CD4-positive, alpha-beta T cell treated with Interleukin-15 for 1 hour (primary cell): ENCODE measurements around the gene SWSAP1.

Experiments used
- DNase-seq: peaks from one replicate; pipeline ENCODE4 v3.0.0-alpha.2; 2020

SWSAP1 gene

GRCh38 chr19:11416346-11417052 is 42.0 kb downstream of the SWSAP1 start:
- no peak for DNase-seq

- no peak for DNase-seq
Measured at GRCh38 chr19:11418094-11418548, 43.7 kb downstream of the SWSAP1 start.

DNA sequence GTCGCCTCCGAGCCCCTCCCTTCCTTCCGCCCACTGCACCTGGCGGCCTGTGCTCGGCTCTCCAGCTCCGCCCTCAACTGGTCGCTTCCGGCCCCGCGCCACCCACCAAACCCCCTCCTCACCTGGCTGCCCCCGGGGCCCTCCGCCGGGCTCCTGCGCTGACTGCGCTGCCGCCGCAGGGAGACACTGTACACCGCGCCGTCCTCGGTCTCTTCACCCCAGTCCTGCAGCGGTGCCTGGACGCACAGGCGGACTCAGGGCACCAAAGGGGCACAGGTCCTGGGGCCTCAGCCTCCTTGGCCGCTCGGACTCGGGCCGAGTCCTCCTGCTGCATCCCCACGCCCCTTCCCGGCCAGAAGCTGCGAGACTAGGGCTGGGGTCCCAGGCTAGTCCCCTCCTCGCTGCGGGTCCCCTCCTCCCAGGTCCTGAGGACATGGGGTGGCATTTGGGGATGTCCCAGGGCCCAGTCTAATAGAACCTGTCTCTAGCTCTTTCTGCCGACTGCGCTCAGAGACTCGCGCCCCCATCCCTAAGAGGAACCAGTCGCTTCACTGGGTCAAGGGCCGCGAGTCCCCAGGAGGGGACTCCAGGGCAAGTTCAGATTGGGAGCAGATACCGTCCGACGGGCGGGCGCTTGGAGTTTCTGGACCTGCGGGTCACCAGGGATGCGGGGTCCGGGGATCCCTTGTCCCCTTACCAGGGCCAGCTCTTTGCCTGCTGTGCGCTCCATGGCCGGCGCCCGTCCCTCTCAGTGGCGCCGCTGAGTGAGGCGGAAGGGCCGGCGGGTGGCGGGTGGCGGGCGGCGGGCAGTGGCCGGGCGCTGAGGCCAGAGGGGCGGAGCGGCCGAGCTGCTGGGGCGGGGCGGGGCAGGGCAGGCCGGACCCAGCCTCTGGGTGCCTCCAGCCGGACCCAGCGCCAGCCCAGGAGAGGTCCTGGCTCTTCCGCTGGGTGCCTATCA is 44.4 kb downstream of the SWSAP1 start, which contains the start of gene RGL3:
Gene RGL3 (minus strand): TSS at position 766 of the 958 bp plus-strand sequence. CDS start 36 bp downstream, at position 730.
- DNase-seq = peak; percentile 41

GRCh38 chr19:11420429-11421370 is 46.2 kb downstream of the SWSAP1 start:
- no peak for DNase-seq

DNA sequence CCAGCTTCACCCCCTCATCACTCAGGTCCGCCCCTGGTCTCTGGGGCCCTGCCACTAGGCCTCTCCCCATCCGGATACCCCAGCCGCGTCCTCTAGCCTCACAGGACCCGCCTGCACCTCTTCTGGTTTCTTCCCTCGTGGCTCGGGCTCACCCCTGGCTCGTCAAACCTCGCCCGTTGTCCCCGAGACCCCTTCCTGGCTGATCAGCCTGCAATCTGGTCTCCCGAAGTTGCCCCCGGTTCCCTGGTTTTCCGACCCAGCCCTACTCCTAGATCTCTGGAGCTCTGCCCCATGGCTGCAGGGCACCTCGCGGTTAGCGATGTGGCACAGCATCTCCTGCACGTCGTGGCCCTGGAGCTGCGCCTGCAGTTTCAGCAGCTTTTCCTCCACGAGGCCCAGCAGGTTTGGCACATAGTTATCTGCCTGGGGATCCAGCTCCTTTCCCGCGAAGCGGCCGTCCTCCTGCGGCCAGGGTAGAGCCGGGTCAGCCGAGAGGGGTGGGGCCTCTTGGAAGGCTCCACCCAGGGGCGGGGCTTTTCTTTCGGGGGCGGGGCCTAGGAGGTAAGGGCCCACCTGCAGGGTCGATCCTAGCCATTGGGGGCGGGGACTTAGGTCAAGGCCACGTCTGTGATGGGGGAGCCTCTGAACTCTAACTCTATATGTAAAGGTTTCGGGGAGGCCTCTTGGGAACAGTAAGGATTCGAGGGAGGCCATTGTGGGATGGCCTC is 47.1 kb downstream of the SWSAP1 start:
- peak; percentile 59 for DNase-seq

DNA sequence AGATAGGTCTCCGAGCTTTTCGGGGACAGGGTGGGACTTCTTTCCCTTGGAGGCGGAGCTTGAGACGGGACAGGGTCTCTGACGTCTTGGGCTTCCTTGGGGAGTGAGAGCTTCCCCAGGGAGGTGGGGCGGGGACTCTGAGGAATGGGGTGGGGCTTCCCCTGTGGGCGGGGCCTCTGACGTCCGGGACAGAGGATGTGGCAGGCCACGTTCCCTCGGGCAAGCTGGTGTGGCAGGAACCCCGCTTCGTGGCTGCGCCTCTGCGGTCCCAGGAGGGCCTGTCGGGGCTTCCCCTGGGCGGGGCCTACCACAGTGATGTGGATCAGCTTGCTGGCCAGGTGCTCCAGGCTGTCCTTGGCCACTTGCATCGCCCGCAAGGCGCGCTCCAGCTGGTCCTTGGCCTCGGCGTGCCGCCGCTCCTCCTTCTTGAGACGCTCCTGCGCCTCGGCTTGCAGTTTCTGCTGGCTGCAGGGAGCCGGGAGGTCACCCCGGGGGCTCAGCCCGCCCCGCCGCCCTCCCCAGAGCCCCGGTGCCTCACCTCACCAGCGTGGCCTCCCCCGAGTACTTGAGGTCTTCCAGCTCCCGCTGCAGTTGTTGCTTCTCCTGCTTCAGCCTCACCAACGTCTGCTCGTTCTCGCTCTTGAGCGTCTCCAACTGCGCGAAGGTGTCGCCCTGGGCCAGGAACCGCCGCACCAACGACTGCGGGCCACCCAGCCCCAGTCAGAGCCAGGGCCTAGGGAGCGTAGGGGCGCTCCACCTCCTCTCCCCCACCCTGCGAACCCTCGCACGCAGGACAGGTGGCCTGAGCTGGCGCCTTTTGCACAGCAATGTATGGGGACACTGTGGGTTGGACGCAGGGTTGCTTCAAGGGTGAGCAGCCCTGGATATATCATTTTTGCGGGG is 47.9 kb downstream of the SWSAP1 start:
- DNase-seq = peak; percentile 91

DNA sequence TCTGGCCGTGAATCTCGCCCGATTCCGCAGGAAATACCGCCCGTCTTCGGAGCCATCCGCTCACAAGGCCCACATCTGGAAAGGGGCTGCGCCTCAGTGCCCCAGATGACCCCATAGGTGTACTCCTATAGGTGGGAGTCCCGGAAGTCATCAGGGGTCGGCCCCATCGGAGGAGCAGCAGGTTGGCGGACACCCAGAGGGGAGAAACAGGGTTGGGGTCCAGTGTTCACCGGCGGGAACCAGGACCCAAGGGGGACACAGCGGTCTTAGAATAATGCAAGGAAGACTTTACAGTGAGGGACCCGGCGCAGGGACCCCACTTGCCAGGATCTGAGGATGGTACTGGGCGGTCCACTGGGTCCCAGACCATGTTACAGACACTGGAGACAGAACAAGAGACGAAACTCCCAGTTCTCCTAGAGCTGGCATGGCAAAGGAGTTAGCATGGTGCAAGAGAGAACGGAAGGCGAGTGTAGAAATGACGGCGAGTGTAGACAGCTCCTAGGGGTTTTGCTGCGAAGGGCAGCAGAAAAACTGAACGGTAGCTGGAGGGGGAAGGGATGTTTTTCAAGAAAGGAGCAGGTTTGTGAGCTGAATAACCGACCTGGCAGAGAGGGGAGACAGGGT is 48.8 kb downstream of the SWSAP1 start:
- DNase-seq = no peak

DNA sequence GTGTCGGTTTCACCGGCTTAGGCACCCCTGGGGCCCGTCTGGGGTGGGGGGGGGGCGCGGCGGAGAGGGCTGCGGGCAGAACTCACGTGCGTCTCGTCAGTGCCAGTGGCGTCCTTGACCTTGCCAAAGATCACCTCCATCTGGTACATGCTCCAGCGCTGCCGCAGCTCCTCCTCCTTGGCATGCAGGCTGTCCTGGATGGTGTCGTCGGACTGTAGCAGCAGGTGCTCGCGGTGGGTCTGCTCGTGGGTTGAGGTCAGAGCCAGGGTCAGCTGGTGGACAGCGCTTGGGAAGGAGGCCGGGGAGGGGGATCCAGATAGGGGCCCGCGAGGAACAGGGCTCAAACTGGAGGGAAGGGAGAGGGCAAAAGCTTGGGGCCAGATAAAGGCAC is 49.3 kb downstream of the SWSAP1 start:
- no peak for DNase-seq
